ENCODE measurements around the gene ARID1B.

The ARID1B gene

GRCh38 chr6:156793200-156793599 lies 16.0 kb downstream of the ARID1B start:
- no peak for TF ChIP-seq GATA2 (IDR thresholded peaks at IDR 0.05; ENCODE audit: low read depth, low read length)
- TF ChIP-seq GATA3 (IDR thresholded peaks at IDR 0.05; ENCODE audit: low read depth, low read length): no peak

- TF ChIP-seq GATA2 (IDR thresholded peaks at IDR 0.05; ENCODE audit: low read depth, low read length): no peak
- no peak for TF ChIP-seq GATA3 (IDR thresholded peaks at IDR 0.05; ENCODE audit: low read depth, low read length)
These were observed 17.6 kb downstream of the ARID1B start for GRCh38 chr6:156794546-156795354.

GRCh38 chr6:156795825-156796224 lies 18.6 kb downstream of the ARID1B start:
- TF ChIP-seq GATA2 (IDR thresholded peaks at IDR 0.05; ENCODE audit: low read depth, low read length): no peak
- TF ChIP-seq GATA3 (IDR thresholded peaks at IDR 0.05; ENCODE audit: low read depth, low read length): no peak

GRCh38 chr6:156796627-156797026 lies 19.4 kb downstream of the ARID1B start:
- no peak for TF ChIP-seq GATA2 (IDR thresholded peaks at IDR 0.05; ENCODE audit: low read depth, low read length)

- no peak for TF ChIP-seq GATA2 (IDR thresholded peaks at IDR 0.05; ENCODE audit: low read depth, low read length)
- TF ChIP-seq GATA3 (IDR thresholded peaks at IDR 0.05; ENCODE audit: low read depth, low read length): no peak
These were observed 20.9 kb downstream of the ARID1B start for GRCh38 chr6:156797901-156798735.

GRCh38 chr6:156801712-156802111 lies 24.5 kb downstream of the ARID1B start:
- TF ChIP-seq GATA3 (IDR thresholded peaks at IDR 0.05; ENCODE audit: low read depth, low read length) (no peak), GATA2 (IDR thresholded peaks at IDR 0.05; ENCODE audit: low read depth, low read length) (no peak)

GRCh38 chr6:156803353-156803752 lies 26.2 kb downstream of the ARID1B start:
- no peak for TF ChIP-seq GATA3 (IDR thresholded peaks at IDR 0.05; ENCODE audit: low read depth, low read length)

- no peak for TF ChIP-seq GATA3 (IDR thresholded peaks at IDR 0.05; ENCODE audit: low read depth, low read length)
- no peak for TF ChIP-seq GATA2 (IDR thresholded peaks at IDR 0.05; ENCODE audit: low read depth, low read length)
These were observed 27.2 kb downstream of the ARID1B start for GRCh38 chr6:156804402-156804801.

GRCh38 chr6:156806155-156806554 lies 29.0 kb downstream of the ARID1B start:
- TF ChIP-seq GATA2 (IDR thresholded peaks at IDR 0.05; ENCODE audit: low read depth, low read length) (no peak), GATA3 (IDR thresholded peaks at IDR 0.05; ENCODE audit: low read depth, low read length) (no peak)

GRCh38 chr6:156807028-156807427 lies 29.9 kb downstream of the ARID1B start:
- TF ChIP-seq GATA3 (IDR thresholded peaks at IDR 0.05; ENCODE audit: low read depth, low read length): no peak
- no peak for TF ChIP-seq GATA2 (IDR thresholded peaks at IDR 0.05; ENCODE audit: low read depth, low read length)

GRCh38 chr6:156807795-156808194 lies 30.6 kb downstream of the ARID1B start:
- TF ChIP-seq GATA3 (IDR thresholded peaks at IDR 0.05; ENCODE audit: low read depth, low read length): no peak
- TF ChIP-seq GATA2 (IDR thresholded peaks at IDR 0.05; ENCODE audit: low read depth, low read length): no peak

GRCh38 chr6:156808287-156808686 lies 31.1 kb downstream of the ARID1B start:
- TF ChIP-seq GATA3 (IDR thresholded peaks at IDR 0.05; ENCODE audit: low read depth, low read length) (no peak), GATA2 (IDR thresholded peaks at IDR 0.05; ENCODE audit: low read depth, low read length) (no peak)

- TF ChIP-seq GATA3 (IDR thresholded peaks at IDR 0.05; ENCODE audit: low read depth, low read length) (no peak), GATA2 (IDR thresholded peaks at IDR 0.05; ENCODE audit: low read depth, low read length) (no peak)
These were observed 31.9 kb downstream of the ARID1B start for GRCh38 chr6:156809034-156809433.

- TF ChIP-seq GATA2 (IDR thresholded peaks at IDR 0.05; ENCODE audit: low read depth, low read length) (no peak), GATA3 (IDR thresholded peaks at IDR 0.05; ENCODE audit: low read depth, low read length) (no peak)
These were observed 32.4 kb downstream of the ARID1B start for GRCh38 chr6:156809446-156810178.
